Left lung (tissue), 10 donors: ENCODE data around the gene CLIC4. TPM values are rescaled to one million over a fixed set of nuclear protein-coding genes. Genes with fewer than 3 reads are reported as not detected.

Source experiments
- ATAC-seq: fragments of 200-7000 bp; cut with Tn5 transposase; one replicate; pipeline ENCODE4 v1.9.1; 2020; ENCODE audit warnings: moderate library complexity
- DNase-seq, 4 donors: peaks; one replicate each; pipeline ENCODE4 v3.0.0-alpha.2; 2013 to 2020
- H3K27ac ChIP-seq, 2 donors: fragments of 200-600 bp; sonication (generic) in 1 of 2; one replicate each; pipeline versions ENCODE4 v1.5.0 to v1.8.0; 2020 to 2021
- H3K27me3 ChIP-seq, 2 donors: fragments of 200-600 bp; sonication (generic) in 1 of 2; one replicate each; pipeline versions ENCODE4 v1.5.0 to v1.8.0; 2020 to 2021
- H3K36me3 ChIP-seq, 2 donors: fragments of 200-600 bp; sonication (generic) in 1 of 2; one replicate each; pipeline versions ENCODE4 v1.5.0 to v1.8.0; 2020 to 2021
- H3K4me1 ChIP-seq, 2 donors: fragments of 200-600 bp; one replicate each; pipeline ENCODE4 v1.8.0; 2021
- H3K4me3 ChIP-seq, 2 donors: fragments of 200-600 bp; sonication (generic) in 1 of 2; one replicate each; pipeline versions ENCODE4 v1.5.0 to v1.8.0; 2020 to 2021; ENCODE audit warnings: mild to moderate bottlenecking in 1 of 2
- H3K9me3 ChIP-seq, 2 donors: fragments of 200-600 bp; sonication (generic) in 1 of 2; one replicate each; pipeline versions ENCODE4 v1.5.0 to v1.8.0; 2020 to 2021
- intact Hi-C, 2 donors: fragments of 100-400 bp; cut with DNase I; formaldehyde crosslinking; loops; one replicate each; pipeline versions ENCODE4 v1.11.2 to v1.14.2; 2022
- polyA plus RNA-seq, 6 donors: library from polyadenylated mRNA; unstranded; fragments of 120-200 nt; gene quantifications; one replicate each; pipeline ENCODE4 v1.2.1, GENCODE V29; 2013; ENCODE audit not compliant: insufficient read length in 6 of 6
- total RNA-seq, 2 donors: library from RNA; stranded (reverse); fragmentation: NEBNext Ultra II Directional; extraction: Animal tissue kit (Norgen Biotek cat#: 25700); gene quantifications; one replicate each; pipeline ENCODE4 v1.2.1, GENCODE V29; 2021
- TF ChIP-seq, protein P1 (sequence below), 2 donors: fragments of 200-600 bp; sonication (generic) in 1 of 2; IDR thresholded peaks; one replicate each; pipeline versions ENCODE4 v1.5.0 to v1.8.0; 2021; ENCODE audit warnings: antibody characterized with exemption in 2 of 2
- donor health status: DM: no; HTN: yes; CAD: no.
- donor health status: DM: no; HTN: no; CAD: no.

Gene CLIC4
- total and polyA plus RNA-seq, 8 donors: 158 to 257 (median 224) TPM

DNA sequence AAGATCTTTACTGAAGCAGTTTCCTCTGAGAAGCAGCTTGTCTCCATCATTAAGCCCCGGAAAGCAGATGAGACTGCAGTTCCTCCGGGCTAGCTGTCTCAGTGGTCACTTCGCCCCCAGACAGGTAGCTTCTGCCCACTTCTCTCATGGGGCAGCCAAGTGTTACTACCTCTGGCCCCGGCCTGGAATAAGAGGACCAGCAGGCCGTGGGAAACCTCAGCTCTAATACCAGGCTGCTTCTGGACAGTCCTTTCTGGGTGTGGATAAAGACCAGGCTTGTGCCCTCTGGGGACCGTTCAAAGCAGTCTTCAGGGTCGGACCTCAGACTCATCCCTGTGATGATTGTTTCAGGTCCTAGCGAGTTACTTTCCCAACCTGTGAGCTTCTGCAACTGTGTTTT is 130.0 kb downstream of the CLIC4 start:
- no peak overlapping the region for H3K27ac ChIP-seq
- TF ChIP-seq, protein P1, sequence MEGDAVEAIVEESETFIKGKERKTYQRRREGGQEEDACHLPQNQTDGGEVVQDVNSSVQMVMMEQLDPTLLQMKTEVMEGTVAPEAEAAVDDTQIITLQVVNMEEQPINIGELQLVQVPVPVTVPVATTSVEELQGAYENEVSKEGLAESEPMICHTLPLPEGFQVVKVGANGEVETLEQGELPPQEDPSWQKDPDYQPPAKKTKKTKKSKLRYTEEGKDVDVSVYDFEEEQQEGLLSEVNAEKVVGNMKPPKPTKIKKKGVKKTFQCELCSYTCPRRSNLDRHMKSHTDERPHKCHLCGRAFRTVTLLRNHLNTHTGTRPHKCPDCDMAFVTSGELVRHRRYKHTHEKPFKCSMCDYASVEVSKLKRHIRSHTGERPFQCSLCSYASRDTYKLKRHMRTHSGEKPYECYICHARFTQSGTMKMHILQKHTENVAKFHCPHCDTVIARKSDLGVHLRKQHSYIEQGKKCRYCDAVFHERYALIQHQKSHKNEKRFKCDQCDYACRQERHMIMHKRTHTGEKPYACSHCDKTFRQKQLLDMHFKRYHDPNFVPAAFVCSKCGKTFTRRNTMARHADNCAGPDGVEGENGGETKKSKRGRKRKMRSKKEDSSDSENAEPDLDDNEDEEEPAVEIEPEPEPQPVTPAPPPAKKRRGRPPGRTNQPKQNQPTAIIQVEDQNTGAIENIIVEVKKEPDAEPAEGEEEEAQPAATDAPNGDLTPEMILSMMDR (IDR thresholded peaks at IDR 0.05): no peak
- intact Hi-C loops: no loop called here

DNA sequence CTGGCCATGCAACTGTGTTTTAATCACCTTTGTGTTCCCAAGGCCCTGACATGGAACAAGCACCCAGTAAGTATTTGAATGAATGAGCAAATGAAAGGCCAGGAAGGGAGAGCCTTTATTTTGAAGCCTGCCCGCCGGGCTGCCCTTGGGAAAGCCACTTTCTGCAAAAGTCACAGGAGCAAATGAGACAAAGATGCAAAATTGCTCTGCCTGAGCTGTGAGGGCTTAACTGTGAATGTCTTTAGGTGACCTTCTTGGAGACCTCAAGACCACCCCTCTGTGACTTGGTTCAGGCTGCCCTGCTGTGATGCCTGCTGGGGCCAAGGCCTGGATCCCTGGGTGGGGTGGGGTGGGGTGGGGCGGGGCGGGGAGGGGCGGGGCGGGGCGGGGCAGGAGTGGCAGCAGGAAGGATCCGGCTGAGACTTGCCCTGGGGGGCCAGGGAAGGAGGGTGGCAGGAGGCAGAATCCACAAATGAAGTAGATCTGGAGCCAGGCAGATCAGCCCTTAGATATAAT is 130.8 kb downstream of the CLIC4 start:
- no peak overlapping the region for H3K27ac ChIP-seq
- DNase-seq (no peak), ATAC-seq (no peak)
- no peaks in the 10 kb centered on the region for H3K4me1 ChIP-seq
- no peaks in the 10 kb centered on the region for H3K9me3 ChIP-seq
- H3K4me3 ChIP-seq: no peak overlapping the region
- peaks cover 0 to 26% of the 10 kb centered on the region in 2 donors for H3K27me3 ChIP-seq
- TF ChIP-seq, protein P1 (IDR thresholded peaks at IDR 0.05): no peak
- intact Hi-C loops: no loop called here
- H3K36me3 ChIP-seq: no peaks in the 10 kb centered on the region

More for the DNA sequence above, 130.0 kb downstream of the CLIC4 start:
- Histone ChIP-seq H3K4me3 (no peak overlapping the region), H3K9me3 (no peaks in the 10 kb centered on the region), H3K36me3 (no peaks in the 10 kb centered on the region), H3K4me1 (no peaks in the 10 kb centered on the region), H3K27me3 (peaks cover 0 to 34% of the 10 kb centered on the region in 2 donors)
- ATAC-seq (no peak), DNase-seq (no peak)

DNA sequence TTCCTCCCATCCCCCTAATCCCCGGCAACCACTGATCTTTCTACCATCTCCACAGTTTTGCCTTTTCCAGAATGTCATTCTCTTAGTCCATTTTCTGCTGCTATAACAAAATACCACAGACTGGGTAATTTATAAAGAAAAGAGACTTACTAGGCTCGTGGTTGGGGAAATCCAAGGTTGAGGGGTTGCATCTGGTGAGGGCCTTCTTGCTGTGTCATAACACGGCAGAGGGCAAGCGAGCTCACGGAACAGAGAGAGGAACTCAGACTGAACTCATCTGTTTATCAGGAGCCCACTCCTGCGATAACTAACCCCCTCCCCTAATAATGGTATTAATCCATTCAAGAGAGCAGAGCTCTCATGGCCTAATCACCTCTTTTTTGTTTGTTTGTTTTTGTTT is 132.8 kb downstream of the CLIC4 start:
- H3K27ac ChIP-seq: no peak overlapping the region
- peaks cover 0 to 18% of the 10 kb centered on the region in 2 donors for H3K27me3 ChIP-seq
- H3K36me3 ChIP-seq: no peaks in the 10 kb centered on the region
- no peak for ATAC-seq
- intact Hi-C loops: no loop called here
- TF ChIP-seq, protein P1 (IDR thresholded peaks at IDR 0.05): no peak
- H3K9me3 ChIP-seq: no peaks in the 10 kb centered on the region
- H3K4me1 ChIP-seq: no peaks in the 10 kb centered on the region
- no peak overlapping the region for H3K4me3 ChIP-seq
- no peak for DNase-seq

DNA sequence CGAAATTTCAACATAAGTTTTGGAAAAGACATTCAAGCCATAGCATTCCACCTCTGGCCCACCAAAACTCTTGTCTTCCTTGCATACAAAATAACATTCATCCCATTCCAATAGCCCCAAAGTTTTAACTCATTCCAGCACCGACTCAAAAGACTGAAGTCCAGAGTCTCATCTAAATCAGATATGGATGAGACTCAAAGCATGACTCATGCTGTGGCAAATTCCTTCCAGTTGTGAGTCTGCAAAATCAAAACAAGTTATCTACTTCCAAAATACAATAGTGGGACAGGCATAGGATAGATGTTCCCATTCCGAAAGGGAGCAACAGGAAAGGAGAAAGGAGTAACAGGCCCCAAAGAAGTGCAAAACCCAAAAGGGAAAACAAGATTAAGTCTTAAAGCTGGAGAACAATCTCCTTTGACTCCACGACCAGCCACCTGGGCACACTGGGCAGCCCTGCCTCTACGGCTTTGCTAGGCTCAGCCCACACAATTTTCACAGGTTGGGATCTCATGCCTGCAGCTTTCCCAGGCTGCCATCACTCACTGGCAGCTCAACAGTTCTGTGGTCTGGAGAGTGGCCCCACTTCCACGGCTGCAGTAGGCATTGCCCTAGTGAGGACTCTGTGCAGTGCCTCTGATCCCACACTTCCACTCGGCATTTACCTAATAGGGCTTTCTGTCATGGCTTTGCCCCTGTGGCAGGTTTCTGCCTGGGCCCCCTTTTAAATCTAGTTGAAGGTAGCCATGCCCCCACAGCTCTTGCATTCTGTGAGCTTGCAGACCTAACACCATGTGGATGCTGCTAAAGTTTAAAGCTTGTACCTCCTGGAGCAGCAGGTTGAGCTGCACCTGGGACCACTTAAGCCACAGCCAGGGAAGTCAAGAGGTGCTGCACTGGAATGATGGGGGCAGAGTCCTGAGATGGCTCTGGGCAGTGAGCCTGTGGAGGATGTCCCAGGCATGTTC is 133.8 kb downstream of the CLIC4 start:
- Histone ChIP-seq H3K4me1 (no peaks in the 10 kb centered on the region), H3K4me3 (no peak overlapping the region), H3K27me3 (peaks cover 0 to 18% of the 10 kb centered on the region in 2 donors), H3K27ac (no peak overlapping the region), H3K36me3 (no peaks in the 10 kb centered on the region), H3K9me3 (no peaks in the 10 kb centered on the region)
- intact Hi-C loops: no loop called here
- TF ChIP-seq, protein P1 (IDR thresholded peaks at IDR 0.05): no peak
- no peak for ATAC-seq
- DNase-seq: no peak

DNA sequence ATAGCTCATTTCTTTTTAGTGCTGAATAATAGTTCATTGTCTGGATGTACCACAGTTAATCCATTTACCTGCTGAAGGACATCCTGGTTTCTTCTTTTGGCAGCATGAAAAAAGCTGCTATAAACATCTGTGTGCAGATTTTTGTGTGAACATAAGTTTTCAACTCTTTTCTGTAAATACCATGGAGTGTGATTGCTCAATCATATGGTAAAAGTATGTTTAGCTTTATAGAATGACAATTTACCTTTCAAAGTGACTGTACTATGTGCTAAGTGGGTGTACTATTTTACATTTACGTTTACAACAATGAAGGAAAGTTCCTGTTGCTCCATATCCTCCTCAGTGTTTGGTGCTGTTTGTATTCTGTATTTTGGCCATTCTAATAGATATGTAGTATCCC is 135.8 kb downstream of the CLIC4 start:
- Histone ChIP-seq H3K27ac (no peak overlapping the region), H3K4me1 (no peaks in the 10 kb centered on the region), H3K4me3 (no peak overlapping the region), H3K9me3 (no peaks in the 10 kb centered on the region), H3K36me3 (no peaks in the 10 kb centered on the region), H3K27me3 (peaks cover 0 to 6% of the 10 kb centered on the region in 2 donors)
- ATAC-seq: no peak
- TF ChIP-seq, protein P1 (IDR thresholded peaks at IDR 0.05): no peak
- intact Hi-C loops: no loop called here
- no peak for DNase-seq
